Breast epithelium (tissue), 3 donors: ENCODE results near the gene TMEM238L.

Source experiments
- POLR2A ChIP-seq: fragments of 450-650 bp; IDR thresholded peaks from one replicate; pipeline ENCODE4 v1.6.1; 2016; ENCODE audit warnings: antibody characterized with exemption, mild to moderate bottlenecking, moderate library complexity
- POLR2AphosphoS5 ChIP-seq, 3 donors: sonication (generic); formaldehyde crosslinking; IDR thresholded peaks; one replicate each; pipeline ENCODE4 v1.6.1; 2017; ENCODE audit warnings: antibody characterized with exemption in 3 of 3
- TF ChIP-seq, protein P1 (sequence below), 3 donors: fragments of 450-650 bp; IDR thresholded peaks; one replicate each; pipeline ENCODE4 v1.5.1; 2016 to 2017; ENCODE audit warnings: antibody characterized with exemption in 3 of 3, mild to moderate bottlenecking in 3 of 3, moderate library complexity in 3 of 3

- TF ChIP-seq, protein P1, sequence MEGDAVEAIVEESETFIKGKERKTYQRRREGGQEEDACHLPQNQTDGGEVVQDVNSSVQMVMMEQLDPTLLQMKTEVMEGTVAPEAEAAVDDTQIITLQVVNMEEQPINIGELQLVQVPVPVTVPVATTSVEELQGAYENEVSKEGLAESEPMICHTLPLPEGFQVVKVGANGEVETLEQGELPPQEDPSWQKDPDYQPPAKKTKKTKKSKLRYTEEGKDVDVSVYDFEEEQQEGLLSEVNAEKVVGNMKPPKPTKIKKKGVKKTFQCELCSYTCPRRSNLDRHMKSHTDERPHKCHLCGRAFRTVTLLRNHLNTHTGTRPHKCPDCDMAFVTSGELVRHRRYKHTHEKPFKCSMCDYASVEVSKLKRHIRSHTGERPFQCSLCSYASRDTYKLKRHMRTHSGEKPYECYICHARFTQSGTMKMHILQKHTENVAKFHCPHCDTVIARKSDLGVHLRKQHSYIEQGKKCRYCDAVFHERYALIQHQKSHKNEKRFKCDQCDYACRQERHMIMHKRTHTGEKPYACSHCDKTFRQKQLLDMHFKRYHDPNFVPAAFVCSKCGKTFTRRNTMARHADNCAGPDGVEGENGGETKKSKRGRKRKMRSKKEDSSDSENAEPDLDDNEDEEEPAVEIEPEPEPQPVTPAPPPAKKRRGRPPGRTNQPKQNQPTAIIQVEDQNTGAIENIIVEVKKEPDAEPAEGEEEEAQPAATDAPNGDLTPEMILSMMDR (IDR thresholded peaks at IDR 0.05), result no peak
- TF ChIP-seq POLR2A (no peak), POLR2AphosphoS5 (IDR thresholded peaks at IDR 0.05) (peak in 1 of 3 donors; percentile 20)
These were observed 11.7 kb downstream of the TMEM238L start for GRCh38 chr17:10792151-10792550.
